Mesodermal cell (in vitro differentiated cells): ENCODE results near the gene ST14.

Experiments
- H3K27ac ChIP-seq: 2 replicates; pipeline ENCODE4 v1.7.0; 2013; ENCODE audit warnings: mild to moderate bottlenecking, low read depth, low read length, moderate library complexity; ENCODE audit not compliant: severe bottlenecking
- H3K36me3 ChIP-seq: 2 replicates; pipeline ENCODE4 v1.7.1; 2013; ENCODE audit warnings: mild to moderate bottlenecking, low read length, moderate library complexity; ENCODE audit not compliant: control insufficient read depth, insufficient read depth
- H3K4me1 ChIP-seq: one replicate; pipeline ENCODE4 v1.7.1; 2013; ENCODE audit warnings: mild to moderate bottlenecking, low read length; ENCODE audit not compliant: insufficient read depth, control insufficient read depth, poor library complexity, severe bottlenecking
- H3K4me3 ChIP-seq: 2 replicates; pipeline ENCODE4 v1.7.0; 2013; ENCODE audit warnings: low read length, control low read depth, mild to moderate bottlenecking; ENCODE audit not compliant: insufficient read depth, poor library complexity, severe bottlenecking; ENCODE audit errors: extremely low read depth
- H3K9me3 ChIP-seq: 2 replicates; pipeline ENCODE4 v1.7.1; 2013; ENCODE audit warnings: mild to moderate bottlenecking, low read length, moderate library complexity; ENCODE audit not compliant: control insufficient read depth
- WGBS, 2 experiments: methylation state at CpG; one replicate each; pipeline ENCODE4 v1.1.5; 2013; ENCODE audit warnings: missing lambda C conversion rate in 2 of 2; ENCODE audit not compliant: insufficient coverage in 2 of 2; 5-methylcytosine and 5-hydroxymethylcytosine counted together

ST14 gene

DNA sequence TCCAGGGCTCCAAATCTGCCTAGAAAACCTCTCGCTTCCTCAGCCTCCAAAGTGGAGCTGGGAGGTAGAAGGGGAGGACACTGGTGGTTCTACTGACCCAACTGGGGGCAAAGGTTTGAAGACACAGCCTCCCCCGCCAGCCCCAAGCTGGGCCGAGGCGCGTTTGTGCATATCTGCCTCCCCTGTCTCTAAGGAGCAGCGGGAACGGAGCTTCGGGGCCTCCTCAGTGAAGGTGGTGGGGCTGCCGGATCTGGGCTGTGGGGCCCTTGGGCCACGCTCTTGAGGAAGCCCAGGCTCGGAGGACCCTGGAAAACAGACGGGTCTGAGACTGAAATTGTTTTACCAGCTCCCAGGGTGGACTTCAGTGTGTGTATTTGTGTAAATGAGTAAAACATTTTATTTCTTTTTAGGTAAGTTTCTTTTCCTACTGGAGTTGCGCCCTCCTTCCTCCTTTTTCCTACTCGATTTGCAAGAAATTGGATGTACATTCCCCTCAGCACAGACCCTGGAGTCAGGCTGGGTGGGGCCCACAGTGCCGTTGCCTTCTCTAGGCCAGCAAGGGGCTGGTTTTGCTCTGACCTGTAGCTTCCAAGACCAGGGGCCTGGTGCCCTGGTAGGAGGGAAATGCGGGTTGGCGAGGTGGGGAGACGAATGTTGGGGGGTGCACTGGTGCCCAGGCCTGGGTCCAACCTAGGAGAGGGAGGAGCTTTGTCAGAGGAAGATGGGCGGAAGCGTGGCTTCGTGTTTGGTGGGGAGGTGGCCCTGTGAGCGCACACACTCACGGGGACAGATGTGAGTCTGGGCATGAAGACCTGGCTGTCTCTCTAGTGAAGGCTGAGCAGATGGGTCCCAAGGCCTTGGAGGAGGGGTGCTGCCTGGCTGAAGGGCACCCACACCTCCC lies 50.6 kb downstream of the ST14 start:
- H3K4me1 ChIP-seq = no peaks in the 10 kb centered on the region
- H3K4me3 ChIP-seq = no peak overlapping the region
- H3K9me3 ChIP-seq = no peaks in the 10 kb centered on the region
- 91 to 95% methylated on average over 11 to 20 of the region's 23 CpGs for WGBS, 2 experiments
- H3K27ac ChIP-seq = no peak overlapping the region
- no peaks in the 10 kb centered on the region for H3K36me3 ChIP-seq

- no peaks in the 10 kb centered on the region for H3K4me1 ChIP-seq
- 87 to 93% methylated on average over 3 of the region's 3 CpGs for WGBS, 2 experiments
- H3K4me3 ChIP-seq = no peak overlapping the region
- H3K27ac ChIP-seq = no peak overlapping the region
- no peaks in the 10 kb centered on the region for H3K9me3 ChIP-seq
- H3K36me3 ChIP-seq = no peaks in the 10 kb centered on the region
These were observed 51.6 kb downstream of the ST14 start for GRCh38 chr11:130211144-130211543.

GRCh38 chr11:130211781-130212401 lies 52.3 kb downstream of the ST14 start:
- Histone ChIP-seq H3K36me3 (no peaks in the 10 kb centered on the region), H3K27ac (no peak overlapping the region), H3K9me3 (no peaks in the 10 kb centered on the region), H3K4me3 (no peak overlapping the region), H3K4me1 (no peaks in the 10 kb centered on the region)
- 86 to 94% methylated on average over 19 of the region's 19 CpGs for WGBS, 2 experiments

DNA sequence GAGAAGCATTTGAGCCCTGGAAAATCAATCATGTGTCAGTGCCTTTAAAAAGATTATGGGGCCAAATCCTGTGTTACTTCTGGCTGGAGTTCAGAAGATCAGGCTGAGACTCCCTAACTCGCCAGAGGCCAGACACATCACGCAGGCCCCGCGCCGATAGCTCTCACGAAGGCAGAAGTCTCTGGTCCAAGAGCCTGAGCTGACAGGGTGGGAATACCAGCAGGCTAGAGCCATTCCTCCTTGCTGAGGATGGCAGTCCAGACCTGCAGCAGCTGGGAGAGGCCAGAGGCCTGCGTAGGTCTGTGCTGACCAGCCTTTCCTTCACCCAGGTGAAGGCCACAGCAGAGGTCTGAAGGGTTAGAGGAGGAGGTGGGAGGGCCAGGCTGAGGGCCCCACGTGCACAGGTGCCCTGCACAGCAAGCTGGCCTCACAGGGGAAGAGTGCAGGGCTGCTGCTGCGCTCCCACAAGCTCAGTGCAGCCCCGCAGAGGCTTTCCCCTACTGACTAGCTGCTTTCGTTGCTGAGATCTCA lies 52.9 kb downstream of the ST14 start:
- Histone ChIP-seq H3K27ac (no peak overlapping the region), H3K36me3 (no peaks in the 10 kb centered on the region), H3K4me1 (no peaks in the 10 kb centered on the region), H3K4me3 (no peak overlapping the region), H3K9me3 (no peaks in the 10 kb centered on the region)
- WGBS, 2 experiments = 76 to 77% methylated on average over 9 to 11 of the region's 11 CpGs

DNA sequence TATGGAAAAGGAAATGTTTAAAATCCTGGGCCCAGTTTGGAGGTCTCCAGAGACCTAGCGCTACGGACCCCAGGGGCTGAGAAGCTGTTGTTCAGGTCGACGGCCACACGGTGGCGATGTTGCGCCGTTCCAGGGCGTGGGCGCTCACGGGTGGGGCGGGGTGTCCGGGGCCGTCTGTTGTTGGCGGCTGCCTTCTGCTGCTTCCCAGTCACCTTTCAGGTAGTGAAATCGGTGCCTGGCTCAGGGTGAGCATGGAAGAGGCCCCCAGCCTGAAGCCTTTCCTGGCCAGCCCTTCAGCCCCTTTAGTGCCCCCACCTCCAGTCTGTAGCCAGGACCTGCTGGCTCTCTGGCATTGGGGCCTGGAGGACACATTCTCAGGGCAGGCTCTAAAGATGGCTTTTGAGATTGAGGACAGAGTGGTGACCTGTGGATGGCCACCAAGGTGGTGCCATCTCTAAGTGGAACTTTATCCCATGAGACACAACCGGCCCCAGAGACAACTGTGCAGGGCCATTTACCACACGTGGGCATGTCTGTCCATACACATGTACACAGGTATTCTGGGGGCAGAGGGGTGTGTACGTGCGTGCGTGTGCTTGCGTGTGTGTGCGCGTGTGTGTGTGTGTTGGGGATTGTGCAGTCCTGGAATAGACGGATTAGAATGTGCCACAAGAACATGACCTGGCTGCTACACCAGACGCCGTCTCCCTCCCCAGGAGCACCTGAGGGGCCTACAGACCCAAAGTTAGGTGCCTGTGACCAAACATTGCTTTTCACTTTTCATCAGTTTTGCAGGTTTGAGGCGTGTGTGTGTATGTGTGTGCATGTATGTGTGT lies 53.8 kb downstream of the ST14 start:
- Histone ChIP-seq H3K27ac (no peak overlapping the region), H3K4me1 (no peaks in the 10 kb centered on the region), H3K9me3 (no peaks in the 10 kb centered on the region), H3K4me3 (no peak overlapping the region), H3K36me3 (no peaks in the 10 kb centered on the region)
- WGBS, 2 experiments = 31 to 45% methylated on average over 23 to 26 of the region's 28 CpGs

DNA sequence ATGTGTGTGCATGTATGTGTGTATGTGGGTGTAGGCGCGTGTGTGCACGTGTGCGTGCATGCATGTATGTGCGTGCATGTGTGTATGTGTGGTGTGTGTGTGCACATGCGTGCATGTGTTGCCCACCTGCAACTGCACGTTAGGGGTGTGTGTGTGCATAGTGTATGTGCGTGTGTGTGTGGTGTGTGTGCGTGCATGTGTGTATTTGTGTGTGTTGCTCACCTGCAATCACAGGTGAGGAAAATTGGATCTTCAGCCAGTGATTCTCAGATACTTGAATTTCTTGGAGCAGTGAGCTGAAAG lies 54.3 kb downstream of the ST14 start:
- Histone ChIP-seq H3K4me3 (no peak overlapping the region), H3K4me1 (no peaks in the 10 kb centered on the region), H3K36me3 (no peaks in the 10 kb centered on the region), H3K9me3 (no peaks in the 10 kb centered on the region), H3K27ac (no peak overlapping the region)
- 87 to 92% methylated on average over 4 to 9 of the region's 9 CpGs for WGBS, 2 experiments

GRCh38 chr11:130214861-130215530 lies 55.4 kb downstream of the ST14 start:
- Histone ChIP-seq H3K4me1 (no peaks in the 10 kb centered on the region), H3K4me3 (no peak overlapping the region), H3K36me3 (no peaks in the 10 kb centered on the region), H3K27ac (no peak overlapping the region), H3K9me3 (no peaks in the 10 kb centered on the region)
- WGBS, 2 experiments = 90 to 93% methylated on average over 4 to 6 of the region's 6 CpGs

- WGBS, 2 experiments = 91 to 94% methylated on average over 9 to 10 of the region's 13 CpGs
- no peaks in the 10 kb centered on the region for H3K9me3 ChIP-seq
- no peaks in the 10 kb centered on the region for H3K36me3 ChIP-seq
- no peak overlapping the region for H3K27ac ChIP-seq
- H3K4me1 ChIP-seq = no peaks in the 10 kb centered on the region
- H3K4me3 ChIP-seq = no peak overlapping the region
These were observed 56.1 kb downstream of the ST14 start for GRCh38 chr11:130215531-130216220.

- H3K36me3 ChIP-seq = no peaks in the 10 kb centered on the region
- no peak overlapping the region for H3K4me3 ChIP-seq
- H3K27ac ChIP-seq = no peak overlapping the region
- H3K4me1 ChIP-seq = no peaks in the 10 kb centered on the region
- WGBS, 2 experiments = 90% methylated on average over 2 of the region's 4 CpGs; no CpG with 5 or more reads in 1 of the 2 experiments
- H3K9me3 ChIP-seq = no peaks in the 10 kb centered on the region
These were observed 56.6 kb downstream of the ST14 start for GRCh38 chr11:130216221-130216550.
